Endothelial cell (in vitro differentiated cells): Measurements from ENCODE around the gene KLK4. TPM values are rescaled to one million over a fixed set of nuclear protein-coding genes. Genes with fewer than 3 reads are reported as not detected.

Experiments
- DNase-seq: peaks from one replicate; pipeline ENCODE4 v3.0.0; 2021; ENCODE audit warnings: low spot score
- H3K27ac Mint-ChIP-seq: one replicate; pipeline ENCODE4 v1.8.0; 2021; ENCODE audit warnings: mixed read lengths, inconsistent platforms; ENCODE audit not compliant: unreplicated experiment
- H3K27me3 Mint-ChIP-seq: one replicate; pipeline ENCODE4 v1.8.0; 2021; ENCODE audit warnings: mild to moderate bottlenecking, moderate library complexity, mixed read lengths, inconsistent platforms; ENCODE audit not compliant: unreplicated experiment
- H3K36me3 Mint-ChIP-seq: one replicate; pipeline ENCODE4 v1.8.0; 2021; ENCODE audit warnings: mild to moderate bottlenecking, low read depth, mixed read lengths, inconsistent platforms; ENCODE audit not compliant: unreplicated experiment
- H3K4me1 Mint-ChIP-seq: one replicate; pipeline ENCODE4 v1.8.0; 2021; ENCODE audit warnings: mild to moderate bottlenecking, mixed read lengths, inconsistent platforms; ENCODE audit not compliant: unreplicated experiment
- H3K4me3 Mint-ChIP-seq: one replicate; pipeline ENCODE4 v1.8.0; 2021; ENCODE audit warnings: mild to moderate bottlenecking, mixed read lengths, inconsistent platforms; ENCODE audit not compliant: unreplicated experiment
- H3K9me3 Mint-ChIP-seq: one replicate; pipeline ENCODE4 v1.8.0; 2021; ENCODE audit warnings: mixed read lengths, inconsistent platforms; ENCODE audit not compliant: unreplicated experiment
- CTCF ChIP-seq: fragments of 200-600 bp; sonication (generic); IDR thresholded peaks from one replicate; pipeline ENCODE4 v1.5.0; 2021; ENCODE audit warnings: antibody characterized with exemption; ENCODE audit not compliant: unreplicated experiment
- long read RNA-seq: library from polyadenylated mRNA; unstranded; transcript quantifications from one replicate; pipeline ENCODE4 v2.0.0, GENCODE V29; 2020; ENCODE audit not compliant: unreplicated experiment
- total RNA-seq: library from RNA; stranded (reverse); fragmentation: NEBNext Ultra II Directional; extraction: Animal tissue kit (Norgen Biotek cat#: 25700); gene quantifications from one replicate; pipeline ENCODE4 v1.2.1, GENCODE V29; 2021; ENCODE audit not compliant: unreplicated experiment

Gene KLK4
- not detected for total RNA-seq
- long read RNA-seq = 0 reads

- Mint-ChIP-seq H3K9me3 (no peaks in the 10 kb centered on the region), H3K36me3 (no peaks in the 10 kb centered on the region), H3K27me3 (peaks cover 12% of the 10 kb centered on the region), H3K4me3 (no peak within 1 kb of the TSS), H3K27ac (no peak within 1 kb of the TSS), H3K4me1 (peaks cover 4% of the 10 kb centered on the region)
- TF ChIP-seq CTCF = no peak
- DNase-seq = no peak
Measured at GRCh38 chr19:50911206-50912101, at the start of gene KLK4. Gene KLK4, minus strand, starts transcription at chr19:50911395. Its CDS starts 657 bp downstream, at chr19:50910738.

GRCh38 chr19:50959731-50960500 lies 48.7 kb upstream of the KLK4 start:
- peak overlapping the region; percentile 47 for H3K4me3 Mint-ChIP-seq
- H3K27me3 Mint-ChIP-seq = peaks cover 13% of the 10 kb centered on the region
- peak overlapping the region; percentile 26 for H3K27ac Mint-ChIP-seq
- H3K4me1 Mint-ChIP-seq = no peaks in the 10 kb centered on the region
- DNase-seq = no peak
- no peak for TF ChIP-seq CTCF
- peaks cover 28% of the 10 kb centered on the region for H3K36me3 Mint-ChIP-seq
- H3K9me3 Mint-ChIP-seq = peaks cover 12% of the 10 kb centered on the region

GRCh38 chr19:50957587-50957986 lies 46.4 kb upstream of the KLK4 start:
- DNase-seq = no peak
- Mint-ChIP-seq H3K9me3 (peaks cover 8% of the 10 kb centered on the region), H3K4me3 (no peak overlapping the region), H3K27me3 (peaks cover 9% of the 10 kb centered on the region), H3K4me1 (no peaks in the 10 kb centered on the region), H3K36me3 (peaks cover 21% of the 10 kb centered on the region), H3K27ac (no peak overlapping the region)
- TF ChIP-seq CTCF = no peak

- no peak within 1 kb of the TSS for H3K27ac Mint-ChIP-seq
- H3K4me1 Mint-ChIP-seq = no peaks in the 10 kb centered on the region
- H3K36me3 Mint-ChIP-seq = peaks cover 3% of the 10 kb centered on the region
- no peak for TF ChIP-seq CTCF
- peaks cover 7% of the 10 kb centered on the region for H3K27me3 Mint-ChIP-seq
- H3K4me3 Mint-ChIP-seq = no peak within 1 kb of the TSS
- H3K9me3 Mint-ChIP-seq = no peaks in the 10 kb centered on the region
- DNase-seq = no peak
Measured at GRCh38 chr19:50952910-50953309, 41.7 kb upstream of the KLK4 start, which contains the start of gene KLK5. Gene KLK5, minus strand, starts transcription at chr19:50953038. Its CDS starts 381 bp downstream, at chr19:50952657.
